ENCODE measurements around the gene KRT12. TPM values are rescaled to one million over a fixed set of nuclear protein-coding genes. Genes with fewer than 3 reads are reported as not detected.

The KRT12 gene
- total and polyA plus RNA-seq, 2 of the 4 experiments (the other 2 are of a cell fraction) = not detected

- Histone ChIP-seq H3K27ac (ENCODE audit: insufficient read depth, low read length) (no peak overlapping the region), H2AK5ac (ENCODE audit: low read depth, low read length) (no peak overlapping the region), H4K5ac (ENCODE audit: low read depth, low read length) (no peak overlapping the region), H4K20me1 (ENCODE audit: insufficient read depth, low read length) (no peaks in the 10 kb centered on the region), H3K9me3 (ENCODE audit: control insufficient read depth, insufficient read depth, low read length) (no peaks in the 10 kb centered on the region), H3K4me3 (ENCODE audit: insufficient read depth, low read depth, low read length) (no peak overlapping the region), H3K9me1 (ENCODE audit: insufficient read depth, low read length) (0 out of 2 replicates have a peak, but pooled peaks cover 2% of the 10 kb centered on the region), H4K8ac (ENCODE audit: low read depth in 2 of 2, low read length in 2 of 2) (no peak overlapping the region), H3K27me3 (ENCODE audit: control insufficient read depth, insufficient read depth, low read length) (no peaks in the 10 kb centered on the region; the same call in 1 of the 2 replicates), H3K79me1 (ENCODE audit: low read depth in 1 of 2, low read length in 2 of 2) (no peaks in the 10 kb centered on the region), H2AK9ac (replicated peaks; ENCODE audit: low read depth, low read length, poor library complexity) (no peak overlapping the region), H3K4me1 (ENCODE audit: control insufficient read depth, insufficient read depth, low read length) (peaks cover under 1% of the 10 kb centered on the region; the same call in 1 of the 2 replicates), H3K36me3 (ENCODE audit: control insufficient read depth, insufficient read depth, low read length) (no peaks in the 10 kb centered on the region), H3K18ac (ENCODE audit: low read depth, low read length) (no peak overlapping the region), H2AFZ (replicated peaks; ENCODE audit: low read length, poor library complexity) (no peak overlapping the region), H3K23ac (ENCODE audit: low read depth, low read length) (no peak overlapping the region), H4K91ac (ENCODE audit: insufficient read depth, low read depth, low read length) (no peak overlapping the region), H3K4me2 (ENCODE audit: low read depth, low read length) (no peak overlapping the region), H2BK15ac (ENCODE audit: low read depth, low read length) (no peak overlapping the region), H3K9ac (ENCODE audit: low read depth, low read length) (no peak overlapping the region), H2BK20ac (ENCODE audit: low read depth, low read length) (no peak overlapping the region), H2BK120ac (ENCODE audit: low read depth, low read length) (no peak overlapping the region), H3K56ac (ENCODE audit: extremely low read depth, insufficient read depth, low read length) (no peak overlapping the region), H2BK5ac (ENCODE audit: low read depth, low read length, poor library complexity, severe bottlenecking) (no peak overlapping the region), H3K14ac (replicated peaks; ENCODE audit: low read depth, low read length) (no peak overlapping the region), H3K4ac (ENCODE audit: low read depth, low read length) (no peak overlapping the region)
- dilution Hi-C loops (cut with HindIII; ENCODE audit: low sequenced_read_pairs, unreplicated experiment) (no loop called here), intact Hi-C loops (cut with micrococcal nuclease) (no loop called here), in situ Hi-C loops (cut with MboI; ENCODE audit: low sequenced_read_pairs) (no loop called here)
- POLR2A ChIA-PET (ENCODE audit: unreplicated experiment) = no interaction called here
- no peak for ATAC-seq (ENCODE audit: low read depth)
- TF ChIP-seq NFE2L2 (IDR thresholded peaks at IDR 0.05; ENCODE audit: low read depth, low read length) (no peak), CEBPB (IDR thresholded peaks at IDR 0.05; ENCODE audit: low read depth, low read length) (no peak), RAD21 (IDR thresholded peaks at IDR 0.05; ENCODE audit: low read length) (no peak), FOS (IDR thresholded peaks at IDR 0.05; ENCODE audit: low read depth, low read length) (no peak), CHD1 (IDR thresholded peaks at IDR 0.05; ENCODE audit: low read depth, low read length) (no peak)
- no peak for DNase-seq
- 22% methylated on average over 1 of the region's 4 CpGs; no CpG with 5 or more reads in 1 of the 2 experiments for WGBS, 2 experiments (ENCODE audit: extremely low coverage in 2 of 2, insufficient read length in 1 of 2)
- CTCF ChIA-PET = interaction anchor here (0.6 kb wide), 1 partner anchor 416 kb away, joined by 4 read pairs; no protein-coding TSS in a partner anchor
- no TSS peak for BruUV-seq (replicated peaks)
These were observed 22.3 kb downstream of the KRT12 start for GRCh38 chr17:40844671-40845107.

Data from IMR-90 (cell line).